Prostate gland (tissue), 2 donors: Measurements from ENCODE around the gene IGHMBP2. TPM values are rescaled to one million over a fixed set of nuclear protein-coding genes. Genes with fewer than 3 reads are reported as not detected.

Experiments used
- DNase-seq: peaks from one replicate; pipeline ENCODE4 v3.0.0-alpha.2; 2019; ENCODE audit warnings: low spot score
- H3K27ac ChIP-seq, 2 donors: fragments of 200-600 bp; sonication (generic); 2 replicates each; pipeline ENCODE4 v1.5.1; 2017 to 2019
- H3K27me3 ChIP-seq: fragments of 200-600 bp; sonication (generic); replicated peaks from 2 replicates; pipeline ENCODE4 v1.5.1; 2019; ENCODE audit not compliant: insufficient read depth
- H3K36me3 ChIP-seq, 2 donors: fragments of 200-600 bp; sonication (generic); 1 replicate in 1 of 2; 2 replicates in 1 of 2; pipeline versions ENCODE4 v1.5.1 to v1.8.1; 2017 to 2019
- H3K4me1 ChIP-seq: fragments of 200-600 bp; sonication (generic); replicated peaks from 2 replicates; pipeline ENCODE4 v1.5.1; 2019
- H3K4me3 ChIP-seq, 2 donors: fragments of 200-600 bp; sonication (generic); 2 replicates each; pipeline ENCODE4 v1.5.1; 2017 to 2019
- H3K9me3 ChIP-seq: fragments of 200-600 bp; sonication (generic); 2 replicates; pipeline ENCODE4 v1.5.1; 2017
- CTCF ChIP-seq, 4 experiments: fragments of 200-600 bp in 2 of 4; fragments of 450-650 bp in 2 of 4; sonication (generic) in 2 of 4; IDR thresholded peaks; 1 replicate in 3 of 4; 2 replicates in 1 of 4; pipeline ENCODE4 v1.5.1; 2016 to 2019; ENCODE audit warnings: antibody characterized with exemption in 4 of 4, mild to moderate bottlenecking in 2 of 4, moderate library complexity in 2 of 4
- POLR2A ChIP-seq: fragments of 450-650 bp; IDR thresholded peaks from one replicate; pipeline ENCODE4 v1.6.1; 2016; ENCODE audit warnings: antibody characterized with exemption, mild to moderate bottlenecking
- POLR2AphosphoS5 ChIP-seq: sonication (generic); formaldehyde crosslinking; IDR thresholded peaks from one replicate; pipeline ENCODE4 v1.6.1; 2017; ENCODE audit warnings: antibody characterized with exemption
- WGBS: methylation state at CpG from one replicate; pipeline ENCODE4 v1.1.5; 2018; 5-methylcytosine and 5-hydroxymethylcytosine counted together
- intact Hi-C: fragments of 100-400 bp; cut with DNase I; formaldehyde crosslinking; loops from one replicate; pipeline ENCODE4 v1.14.2; 2022
- total RNA-seq, 2 donors: library from RNA; depleted of rRNA; stranded (reverse); fragments of >200 nt; gene quantifications; one replicate each; pipeline ENCODE4 v1.1.0, GENCODE V29; 2016

Gene IGHMBP2
- total RNA-seq, 2 donors from 2014 or later: 17.3 to 34.0 TPM

- no peak for DNase-seq
- H3K4me3 ChIP-seq: no peak overlapping the region
- 64% methylated on average over 10 of the region's 10 CpGs for WGBS
- intact Hi-C loops: loop anchor here (10.0 kb wide), 1 partner anchor 721 kb away; the partner anchor contains the start of gene CCND1
- no peaks in the 10 kb centered on the region for H3K27me3 ChIP-seq
- peak overlapping the region; percentile 23 to 52 for H3K27ac ChIP-seq
- H3K4me1 ChIP-seq: peaks cover 7% of the 10 kb centered on the region
- H3K36me3 ChIP-seq: peaks cover 0 to 4% of the 10 kb centered on the region in 2 donors
- no peaks in the 10 kb centered on the region for H3K9me3 ChIP-seq
- TF ChIP-seq POLR2A: no peak
- peak in 1 of 4 experiments; percentile 14 for TF ChIP-seq CTCF (IDR thresholded peaks at IDR 0.05)
- TF ChIP-seq POLR2AphosphoS5: peak; percentile 28
Observed at GRCh38 chr11:68924073-68924925, 20.6 kb downstream of the IGHMBP2 start.

GRCh38 chr11:68925611-68926010, 21.9 kb downstream of the IGHMBP2 start:
- WGBS: 96% methylated on average over 3 of the region's 3 CpGs
- no peak overlapping the region for H3K27ac ChIP-seq
- peaks cover 7% of the 10 kb centered on the region for H3K4me1 ChIP-seq
- H3K4me3 ChIP-seq: no peak overlapping the region
- no peaks in the 10 kb centered on the region for H3K27me3 ChIP-seq
- H3K36me3 ChIP-seq: peaks cover 0 to 9% of the 10 kb centered on the region in 2 donors
- DNase-seq: no peak
- no peaks in the 10 kb centered on the region for H3K9me3 ChIP-seq
- TF ChIP-seq POLR2A (no peak), POLR2AphosphoS5 (no peak), CTCF (IDR thresholded peaks at IDR 0.05) (no peak)
- intact Hi-C loops: loop anchor here (10.0 kb wide), 1 partner anchor 719 kb away; the partner anchor contains the start of gene CCND1

GRCh38 chr11:68927280-68928135, 23.8 kb downstream of the IGHMBP2 start:
- H3K36me3 ChIP-seq: peaks cover 0 to 9% of the 10 kb centered on the region in 2 donors
- intact Hi-C loops: loop anchor here (10.0 kb wide), 1 partner anchor 717 kb away; the partner anchor contains the start of gene CCND1
- H3K4me1 ChIP-seq: peaks cover 7% of the 10 kb centered on the region
- no peaks in the 10 kb centered on the region for H3K9me3 ChIP-seq
- H3K4me3 ChIP-seq: no peak overlapping the region
- DNase-seq: peak; percentile 31
- H3K27me3 ChIP-seq: no peaks in the 10 kb centered on the region
- 52% methylated on average over 12 of the region's 12 CpGs for WGBS
- peak overlapping the region; percentile 18 to 54 for H3K27ac ChIP-seq
- TF ChIP-seq POLR2AphosphoS5 (peak; percentile 33), POLR2A (no peak)

GRCh38 chr11:68928136-68928880, 24.6 kb downstream of the IGHMBP2 start:
- 68% methylated on average over 6 of the region's 6 CpGs for WGBS
- no peaks in the 10 kb centered on the region for H3K27me3 ChIP-seq
- H3K27ac ChIP-seq: peak overlapping the region; percentile 18 to 54
- no peak overlapping the region for H3K4me3 ChIP-seq
- intact Hi-C loops: loop anchor here (10.0 kb wide), 1 partner anchor 716 kb away; the partner anchor contains the start of gene CCND1
- no peak for DNase-seq
- H3K9me3 ChIP-seq: no peaks in the 10 kb centered on the region
- H3K4me1 ChIP-seq: peaks cover 7% of the 10 kb centered on the region
- TF ChIP-seq POLR2A (no peak), CTCF (IDR thresholded peaks at IDR 0.05) (no peak), POLR2AphosphoS5 (no peak)
- H3K36me3 ChIP-seq: peaks cover 0 to 9% of the 10 kb centered on the region in 2 donors
